Activated naive CD8-positive, alpha-beta T cell treated with anti-CD3 and anti-CD28 coated beads, Interleukin-2, amount 50 U/mL, for 24 hours (primary cell): Measurements from ENCODE around the gene PHRF1.

Source experiments
- ATAC-seq: fragments of 150-1000 bp; cut with Tn5 transposase; one replicate; pipeline ENCODE4 v1.10.0; 2021
- DNase-seq: peaks from one replicate; pipeline ENCODE4 v3.0.0; 2021
- H3K27ac Mint-ChIP-seq: one replicate; pipeline ENCODE4 v1.8.0; 2021; ENCODE audit warnings: mild to moderate bottlenecking, mixed read lengths
- H3K27me3 Mint-ChIP-seq: one replicate; pipeline ENCODE4 v1.8.0; 2021; ENCODE audit warnings: mixed read lengths
- H3K36me3 Mint-ChIP-seq: one replicate; pipeline ENCODE4 v1.8.0; 2021; ENCODE audit warnings: low read depth, mixed read lengths
- H3K4me1 Mint-ChIP-seq: one replicate; pipeline ENCODE4 v1.8.0; 2021; ENCODE audit warnings: mixed read lengths
- H3K4me3 Mint-ChIP-seq: one replicate; pipeline ENCODE4 v1.8.0; 2021; ENCODE audit warnings: mild to moderate bottlenecking, moderate library complexity, mixed read lengths
- H3K9me3 Mint-ChIP-seq: one replicate; pipeline ENCODE4 v1.8.0; 2021; ENCODE audit warnings: mixed read lengths

Gene PHRF1

GRCh38 chr11:656866-657265, 80.6 kb downstream of the PHRF1 start:
- Mint-ChIP-seq H3K36me3 (peaks cover 8% of the 10 kb centered on the region), H3K27ac (no peak overlapping the region), H3K27me3 (no peaks in the 10 kb centered on the region), H3K4me3 (no peak overlapping the region), H3K4me1 (no peaks in the 10 kb centered on the region), H3K9me3 (no peaks in the 10 kb centered on the region)
- no peak for ATAC-seq
- DNase-seq = no peak

DNA sequence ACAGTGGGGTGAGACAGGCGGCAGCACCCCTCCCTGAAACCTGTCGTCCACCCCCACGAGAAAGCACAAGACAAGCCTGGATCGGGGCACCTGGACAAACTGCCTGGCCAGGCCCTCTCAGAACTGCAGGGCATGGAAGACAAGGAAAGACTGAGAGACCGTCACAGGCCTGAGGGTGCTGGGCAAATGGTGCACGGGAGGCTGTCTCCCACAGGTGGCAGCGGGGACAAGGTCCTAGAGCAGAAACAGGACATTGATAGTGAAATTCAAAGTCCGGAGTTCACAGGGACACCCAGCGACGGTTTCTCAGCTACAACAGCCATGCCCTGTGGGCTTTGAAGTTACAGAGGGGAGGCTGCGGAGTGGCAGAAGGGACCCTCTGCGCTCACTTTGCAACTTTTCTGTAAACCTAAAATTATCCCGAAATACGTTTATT, 81.4 kb downstream of the PHRF1 start:
- DNase-seq (no peak), ATAC-seq (no peak)
- Mint-ChIP-seq H3K36me3 (peaks cover 8% of the 10 kb centered on the region), H3K9me3 (no peaks in the 10 kb centered on the region), H3K4me3 (no peak overlapping the region), H3K27me3 (no peaks in the 10 kb centered on the region), H3K4me1 (no peaks in the 10 kb centered on the region), H3K27ac (no peak overlapping the region)

DNA sequence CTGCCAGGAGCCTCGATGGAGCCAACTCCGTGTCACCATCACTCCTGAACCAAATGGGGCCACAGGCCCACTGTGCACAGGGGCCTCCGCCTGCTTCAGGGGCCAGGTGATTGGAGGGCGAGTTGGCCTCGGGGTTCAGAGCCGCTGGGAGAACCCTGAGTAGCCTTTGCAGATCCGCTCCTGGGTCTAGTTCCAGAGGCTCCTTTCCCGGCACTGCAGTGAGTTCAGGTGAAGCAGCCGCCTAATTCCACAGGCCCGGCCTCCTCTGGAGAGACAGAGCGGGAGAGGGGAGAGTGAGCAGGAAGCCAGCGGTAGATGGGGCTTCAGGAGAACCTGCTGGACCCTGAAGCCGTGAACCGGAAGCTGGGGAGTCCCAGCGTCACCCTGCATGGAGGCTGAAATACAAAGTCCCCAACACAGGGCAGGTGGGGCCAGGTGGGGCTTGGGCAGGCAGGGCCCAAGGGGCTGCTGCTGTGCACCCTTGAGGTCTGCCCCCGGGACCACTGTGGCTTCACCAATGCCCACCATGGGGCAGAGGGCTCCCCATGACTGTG, 83.3 kb downstream of the PHRF1 start:
- no peaks in the 10 kb centered on the region for H3K4me1 Mint-ChIP-seq
- H3K36me3 Mint-ChIP-seq = peaks cover 8% of the 10 kb centered on the region
- no peaks in the 10 kb centered on the region for H3K27me3 Mint-ChIP-seq
- no peak overlapping the region for H3K27ac Mint-ChIP-seq
- no peaks in the 10 kb centered on the region for H3K9me3 Mint-ChIP-seq
- H3K4me3 Mint-ChIP-seq = no peak overlapping the region
- DNase-seq (no peak), ATAC-seq (no peak)

GRCh38 chr11:660281-660680, 84.0 kb downstream of the PHRF1 start:
- no peaks in the 10 kb centered on the region for H3K27me3 Mint-ChIP-seq
- H3K27ac Mint-ChIP-seq = no peak overlapping the region
- H3K9me3 Mint-ChIP-seq = no peaks in the 10 kb centered on the region
- DNase-seq (no peak), ATAC-seq (no peak)
- H3K4me3 Mint-ChIP-seq = no peak overlapping the region
- no peaks in the 10 kb centered on the region for H3K4me1 Mint-ChIP-seq
- peaks cover 8% of the 10 kb centered on the region for H3K36me3 Mint-ChIP-seq

GRCh38 chr11:660681-661444, 84.6 kb downstream of the PHRF1 start:
- Mint-ChIP-seq H3K27me3 (no peaks in the 10 kb centered on the region), H3K4me1 (no peaks in the 10 kb centered on the region)
- ATAC-seq = no peak

More at GRCh38 chr11:660681-661444, 84.6 kb downstream of the PHRF1 start:
- no peak for DNase-seq
- H3K36me3 Mint-ChIP-seq = peaks cover 8% of the 10 kb centered on the region
- H3K9me3 Mint-ChIP-seq = no peaks in the 10 kb centered on the region
- H3K4me3 Mint-ChIP-seq = no peak overlapping the region
- H3K27ac Mint-ChIP-seq = no peak overlapping the region
